Measurements from ENCODE around the gene THBS4.

The THBS4 gene

GRCh38 chr5:80071510-80072021 lies 36.4 kb downstream of the THBS4 start:
- DNase-seq: no peak
- Histone ChIP-seq H3K4me1 (ENCODE audit: control insufficient read depth, insufficient read depth, low read length, poor library complexity, severe bottlenecking) (no peaks in the 10 kb centered on the region), H3K36me3 (ENCODE audit: control insufficient read depth, insufficient read depth, low read length) (peaks cover 5% of the 10 kb centered on the region), H3K27ac (ENCODE audit: insufficient read depth, low read length, poor library complexity, severe bottlenecking) (no peak overlapping the region), H3K9me3 (ENCODE audit: control insufficient read depth, low read length) (no peaks in the 10 kb centered on the region), H3K27me3 (replicated peaks; ENCODE audit: control insufficient read depth, insufficient read depth, low read length, poor library complexity, severe bottlenecking) (no peaks in the 10 kb centered on the region), H3K4me3 (ENCODE audit: insufficient read depth, low read depth, low read length, poor library complexity, severe bottlenecking) (no peak overlapping the region)

- no peak for DNase-seq
- H3K27ac ChIP-seq (ENCODE audit: insufficient read depth, low read length, poor library complexity, severe bottlenecking): no peak overlapping the region
- H3K27me3 ChIP-seq (replicated peaks; ENCODE audit: control insufficient read depth, insufficient read depth, low read length, poor library complexity, severe bottlenecking): no peaks in the 10 kb centered on the region
- no peaks in the 10 kb centered on the region for H3K4me1 ChIP-seq (ENCODE audit: control insufficient read depth, insufficient read depth, low read length, poor library complexity, severe bottlenecking)
- H3K36me3 ChIP-seq (ENCODE audit: control insufficient read depth, insufficient read depth, low read length): peaks cover 4% of the 10 kb centered on the region
- no peaks in the 10 kb centered on the region for H3K9me3 ChIP-seq (ENCODE audit: control insufficient read depth, low read length)
- no peak overlapping the region for H3K4me3 ChIP-seq (ENCODE audit: insufficient read depth, low read depth, low read length, poor library complexity, severe bottlenecking)
Measured at GRCh38 chr5:80072103-80073073, 37.2 kb downstream of the THBS4 start.

GRCh38 chr5:80076131-80077050 lies 41.2 kb downstream of the THBS4 start:
- Histone ChIP-seq H3K4me1 (ENCODE audit: control insufficient read depth, insufficient read depth, low read length, poor library complexity, severe bottlenecking) (no peaks in the 10 kb centered on the region), H3K27ac (ENCODE audit: insufficient read depth, low read length, poor library complexity, severe bottlenecking) (no peak overlapping the region), H3K36me3 (ENCODE audit: control insufficient read depth, insufficient read depth, low read length) (peaks cover 16% of the 10 kb centered on the region), H3K4me3 (ENCODE audit: insufficient read depth, low read depth, low read length, poor library complexity, severe bottlenecking) (no peak overlapping the region), H3K9me3 (ENCODE audit: control insufficient read depth, low read length) (no peaks in the 10 kb centered on the region), H3K27me3 (replicated peaks; ENCODE audit: control insufficient read depth, insufficient read depth, low read length, poor library complexity, severe bottlenecking) (no peaks in the 10 kb centered on the region)
- no peak for DNase-seq

- H3K9me3 ChIP-seq (ENCODE audit: control insufficient read depth, low read length): no peaks in the 10 kb centered on the region
- H3K36me3 ChIP-seq (ENCODE audit: control insufficient read depth, insufficient read depth, low read length): peaks cover 16% of the 10 kb centered on the region
- H3K4me3 ChIP-seq (ENCODE audit: insufficient read depth, low read depth, low read length, poor library complexity, severe bottlenecking): no peak overlapping the region
- H3K27me3 ChIP-seq (replicated peaks; ENCODE audit: control insufficient read depth, insufficient read depth, low read length, poor library complexity, severe bottlenecking): no peaks in the 10 kb centered on the region
- no peak overlapping the region for H3K27ac ChIP-seq (ENCODE audit: insufficient read depth, low read length, poor library complexity, severe bottlenecking)
- DNase-seq: no peak
- no peaks in the 10 kb centered on the region for H3K4me1 ChIP-seq (ENCODE audit: control insufficient read depth, insufficient read depth, low read length, poor library complexity, severe bottlenecking)
Measured at GRCh38 chr5:80077051-80077714, 42.0 kb downstream of the THBS4 start.

- H3K4me1 ChIP-seq (ENCODE audit: control insufficient read depth, insufficient read depth, low read length, poor library complexity, severe bottlenecking): peaks cover 6% of the 10 kb centered on the region
- no peaks in the 10 kb centered on the region for H3K9me3 ChIP-seq (ENCODE audit: control insufficient read depth, low read length)
- no peaks in the 10 kb centered on the region for H3K27me3 ChIP-seq (replicated peaks; ENCODE audit: control insufficient read depth, insufficient read depth, low read length, poor library complexity, severe bottlenecking)
- no peak for DNase-seq
- H3K4me3 ChIP-seq (ENCODE audit: insufficient read depth, low read depth, low read length, poor library complexity, severe bottlenecking): no peak overlapping the region
- H3K27ac ChIP-seq (ENCODE audit: insufficient read depth, low read length, poor library complexity, severe bottlenecking): no peak overlapping the region
- peaks cover 16% of the 10 kb centered on the region for H3K36me3 ChIP-seq (ENCODE audit: control insufficient read depth, insufficient read depth, low read length)
Measured at GRCh38 chr5:80078921-80079320, 43.8 kb downstream of the THBS4 start.

- peaks cover 16% of the 10 kb centered on the region for H3K36me3 ChIP-seq (ENCODE audit: control insufficient read depth, insufficient read depth, low read length)
- no peak overlapping the region for H3K4me3 ChIP-seq (ENCODE audit: insufficient read depth, low read depth, low read length, poor library complexity, severe bottlenecking)
- no peaks in the 10 kb centered on the region for H3K9me3 ChIP-seq (ENCODE audit: control insufficient read depth, low read length)
- H3K27ac ChIP-seq (ENCODE audit: insufficient read depth, low read length, poor library complexity, severe bottlenecking): no peak overlapping the region
- H3K4me1 ChIP-seq (ENCODE audit: control insufficient read depth, insufficient read depth, low read length, poor library complexity, severe bottlenecking): peaks cover 6% of the 10 kb centered on the region
- H3K27me3 ChIP-seq (replicated peaks; ENCODE audit: control insufficient read depth, insufficient read depth, low read length, poor library complexity, severe bottlenecking): no peaks in the 10 kb centered on the region
- no peak for DNase-seq
Measured at GRCh38 chr5:80082281-80082680, 47.1 kb downstream of the THBS4 start.

GRCh38 chr5:80082731-80083100 lies 47.6 kb downstream of the THBS4 start:
- no peaks in the 10 kb centered on the region for H3K27me3 ChIP-seq (replicated peaks; ENCODE audit: control insufficient read depth, insufficient read depth, low read length, poor library complexity, severe bottlenecking)
- peaks cover 6% of the 10 kb centered on the region for H3K4me1 ChIP-seq (ENCODE audit: control insufficient read depth, insufficient read depth, low read length, poor library complexity, severe bottlenecking)
- no peak overlapping the region for H3K4me3 ChIP-seq (ENCODE audit: insufficient read depth, low read depth, low read length, poor library complexity, severe bottlenecking)
- DNase-seq: peak in 2 of 3 donors; percentile 3 to 23
- H3K27ac ChIP-seq (ENCODE audit: insufficient read depth, low read length, poor library complexity, severe bottlenecking): no peak overlapping the region
- no peaks in the 10 kb centered on the region for H3K9me3 ChIP-seq (ENCODE audit: control insufficient read depth, low read length)
- peaks cover 16% of the 10 kb centered on the region for H3K36me3 ChIP-seq (ENCODE audit: control insufficient read depth, insufficient read depth, low read length)

- H3K9me3 ChIP-seq (ENCODE audit: control insufficient read depth, low read length): no peaks in the 10 kb centered on the region
- H3K4me3 ChIP-seq (ENCODE audit: insufficient read depth, low read depth, low read length, poor library complexity, severe bottlenecking): peak overlapping the region; percentile 24
- no peak overlapping the region for H3K27ac ChIP-seq (ENCODE audit: insufficient read depth, low read length, poor library complexity, severe bottlenecking)
- DNase-seq: peak in 1 of 3 donors; percentile 5
- H3K36me3 ChIP-seq (ENCODE audit: control insufficient read depth, insufficient read depth, low read length): peaks cover 12% of the 10 kb centered on the region
- H3K27me3 ChIP-seq (replicated peaks; ENCODE audit: control insufficient read depth, insufficient read depth, low read length, poor library complexity, severe bottlenecking): no peaks in the 10 kb centered on the region
- H3K4me1 ChIP-seq (ENCODE audit: control insufficient read depth, insufficient read depth, low read length, poor library complexity, severe bottlenecking): peaks cover 6% of the 10 kb centered on the region
Measured at GRCh38 chr5:80083101-80083890, 48.1 kb downstream of the THBS4 start.

- no peaks in the 10 kb centered on the region for H3K9me3 ChIP-seq (ENCODE audit: control insufficient read depth, low read length)
- H3K27me3 ChIP-seq (replicated peaks; ENCODE audit: control insufficient read depth, insufficient read depth, low read length, poor library complexity, severe bottlenecking): no peaks in the 10 kb centered on the region
- no peak overlapping the region for H3K4me3 ChIP-seq (ENCODE audit: insufficient read depth, low read depth, low read length, poor library complexity, severe bottlenecking)
- H3K4me1 ChIP-seq (ENCODE audit: control insufficient read depth, insufficient read depth, low read length, poor library complexity, severe bottlenecking): peaks cover 20% of the 10 kb centered on the region
- H3K36me3 ChIP-seq (ENCODE audit: control insufficient read depth, insufficient read depth, low read length): no peaks in the 10 kb centered on the region
- DNase-seq: no peak
- H3K27ac ChIP-seq (ENCODE audit: insufficient read depth, low read length, poor library complexity, severe bottlenecking): no peak overlapping the region
Measured at GRCh38 chr5:80090884-80091166, 55.7 kb downstream of the THBS4 start.
